ENCODE results near the gene RAB3IP.

DNA sequence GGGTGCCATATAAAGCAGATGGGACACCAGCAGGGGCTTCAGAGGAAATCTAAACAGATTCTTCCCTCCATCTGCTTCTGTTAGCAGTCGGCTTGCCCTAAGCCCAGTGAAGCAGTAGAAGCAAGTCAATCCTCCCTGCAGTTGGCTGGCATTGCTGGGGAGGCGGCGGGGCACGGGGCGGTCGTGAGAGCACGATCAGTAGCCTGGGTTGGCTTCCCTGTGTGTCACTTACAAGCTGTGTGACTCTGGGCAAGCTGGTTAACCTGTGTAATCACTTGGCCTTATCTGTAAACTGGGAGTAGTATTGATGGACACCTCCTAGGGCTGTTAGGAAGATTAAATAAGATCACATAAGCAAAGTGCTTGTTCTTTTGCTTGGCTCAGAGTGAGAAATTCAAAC lies 105.8 kb downstream of the RAB3IP start:
- TF ChIP-seq POLR2AphosphoS5 (IDR thresholded peaks at IDR 0.05), result no peak
- TF ChIP-seq, protein P1, sequence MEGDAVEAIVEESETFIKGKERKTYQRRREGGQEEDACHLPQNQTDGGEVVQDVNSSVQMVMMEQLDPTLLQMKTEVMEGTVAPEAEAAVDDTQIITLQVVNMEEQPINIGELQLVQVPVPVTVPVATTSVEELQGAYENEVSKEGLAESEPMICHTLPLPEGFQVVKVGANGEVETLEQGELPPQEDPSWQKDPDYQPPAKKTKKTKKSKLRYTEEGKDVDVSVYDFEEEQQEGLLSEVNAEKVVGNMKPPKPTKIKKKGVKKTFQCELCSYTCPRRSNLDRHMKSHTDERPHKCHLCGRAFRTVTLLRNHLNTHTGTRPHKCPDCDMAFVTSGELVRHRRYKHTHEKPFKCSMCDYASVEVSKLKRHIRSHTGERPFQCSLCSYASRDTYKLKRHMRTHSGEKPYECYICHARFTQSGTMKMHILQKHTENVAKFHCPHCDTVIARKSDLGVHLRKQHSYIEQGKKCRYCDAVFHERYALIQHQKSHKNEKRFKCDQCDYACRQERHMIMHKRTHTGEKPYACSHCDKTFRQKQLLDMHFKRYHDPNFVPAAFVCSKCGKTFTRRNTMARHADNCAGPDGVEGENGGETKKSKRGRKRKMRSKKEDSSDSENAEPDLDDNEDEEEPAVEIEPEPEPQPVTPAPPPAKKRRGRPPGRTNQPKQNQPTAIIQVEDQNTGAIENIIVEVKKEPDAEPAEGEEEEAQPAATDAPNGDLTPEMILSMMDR (IDR thresholded peaks at IDR 0.05), result no peak
